Epithelial cell of esophagus (primary cell): ENCODE data around the gene IL1R2.

Source experiments
- DNase-seq: peaks from one replicate; pipeline ENCODE4 v3.0.0; 2010; ENCODE audit warnings: low read depth
- H3K4me3 ChIP-seq: 2 replicates; pipeline ENCODE4 v1.5.1; 2011; ENCODE audit warnings: mild to moderate bottlenecking, low read length, control low read depth
- CTCF ChIP-seq: IDR thresholded peaks from 2 replicates; pipeline ENCODE4 v1.5.1; 2011; ENCODE audit warnings: low read depth, mild to moderate bottlenecking, low read length, control low read depth, inconsistent platforms; ENCODE audit not compliant: insufficient read depth; ENCODE audit errors: missing control alignments

Gene IL1R2

DNA sequence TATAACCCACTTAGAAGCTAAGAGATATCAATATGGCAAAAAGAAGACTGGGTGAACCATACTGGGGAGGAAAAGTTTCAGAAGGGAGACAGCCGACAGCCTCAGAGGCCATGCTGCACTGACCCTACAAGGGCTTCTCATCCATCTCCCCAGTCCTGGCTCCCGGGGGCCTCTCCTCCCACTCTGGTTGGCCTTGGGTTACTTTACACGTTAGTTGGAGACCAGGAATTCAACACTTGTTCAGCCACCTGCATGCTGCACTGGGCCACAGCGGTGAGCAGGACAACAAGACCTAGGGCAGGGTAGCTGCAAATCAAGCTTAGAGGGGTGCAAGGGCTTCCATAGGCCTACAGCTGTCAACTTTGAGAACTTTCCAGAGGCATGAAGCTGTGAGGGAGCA lies 28.6 kb upstream of the IL1R2 start:
- H3K4me3 ChIP-seq, result no peak overlapping the region
- TF ChIP-seq CTCF, result no peak
- no peak for DNase-seq

- no peak overlapping the region for H3K4me3 ChIP-seq
- DNase-seq, result no peak
- no peak for TF ChIP-seq CTCF
Observed at GRCh38 chr2:101967826-101968513, 23.8 kb upstream of the IL1R2 start.

- no peak for DNase-seq
Observed at GRCh38 chr2:101969723-101970122, 22.0 kb upstream of the IL1R2 start.

DNA sequence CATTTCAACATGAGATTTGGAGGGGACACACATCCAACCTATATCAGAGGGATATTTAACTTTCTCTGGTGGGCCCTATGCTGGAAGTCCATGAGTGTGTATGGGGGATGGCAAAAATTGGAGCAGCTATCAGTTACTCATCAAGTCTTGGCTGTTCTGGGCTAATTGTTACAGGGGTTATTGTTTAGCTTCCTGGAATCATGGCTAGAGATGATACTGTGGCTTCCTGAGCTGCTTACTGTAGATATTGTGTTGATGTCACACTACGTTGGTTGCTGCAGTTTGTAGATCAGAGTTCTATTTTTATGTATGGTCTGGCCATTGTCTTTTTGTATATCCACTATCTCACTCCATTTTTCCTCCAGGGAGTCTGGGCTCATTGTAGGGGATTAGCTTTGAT lies 20.9 kb upstream of the IL1R2 start:
- H3K4me3 ChIP-seq, result no peak overlapping the region
- no peak for DNase-seq
- no peak for TF ChIP-seq CTCF

More at GRCh38 chr2:101969723-101970122, 22.0 kb upstream of the IL1R2 start:
- TF ChIP-seq CTCF, result no peak
- no peak overlapping the region for H3K4me3 ChIP-seq

DNA sequence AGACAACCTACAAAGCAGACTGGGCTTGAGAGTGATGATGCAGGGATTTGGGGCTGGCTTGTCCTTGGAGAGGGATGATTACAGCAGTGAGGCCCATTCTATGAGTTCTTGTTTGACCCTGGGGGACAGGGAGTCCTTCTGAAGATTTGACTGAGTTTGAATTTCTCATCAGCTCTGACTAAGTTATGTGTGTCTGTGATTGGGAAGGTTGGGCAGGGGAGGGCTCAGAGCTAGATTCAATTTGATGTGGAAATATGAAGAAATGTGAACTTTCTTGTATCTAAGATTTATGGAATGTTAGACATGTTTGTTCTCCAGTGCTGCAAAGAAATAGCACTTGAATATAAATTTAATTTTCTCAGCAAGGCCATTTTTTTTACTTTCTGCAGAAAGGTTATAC lies 19.9 kb upstream of the IL1R2 start:
- no peak for TF ChIP-seq CTCF

GRCh38 chr2:101972621-101973434 lies 18.9 kb upstream of the IL1R2 start:
- no peak for TF ChIP-seq CTCF
- peak; percentile 65 for DNase-seq
- no peak overlapping the region for H3K4me3 ChIP-seq

More for the DNA sequence above, 19.9 kb upstream of the IL1R2 start:
- no peak for DNase-seq
- H3K4me3 ChIP-seq, result no peak overlapping the region
